A673 (cell line): ENCODE measurements around the gene KLHL17. TPM values are rescaled to one million over a fixed set of nuclear protein-coding genes. Genes with fewer than 3 reads are reported as not detected.

Experiments used
- BruUV-seq: library from RNA; stranded (reverse); fragments of 400-500 nt; replicated peaks from 2 replicates; lab custom pipeline; 2021; lab: Mats Ljungman, UMichigan
- CTCF ChIA-PET: fragments of 300-600 bp; sonication (Branson Sonifier 250); formaldehyde crosslinking; loops from one replicate; lab custom pipeline; 2022; ENCODE audit warnings: antibody characterized with exemption; lab: Charles Lee
- POLR2A ChIA-PET: fragments of 300-600 bp; sonication (Branson Sonifier 250); formaldehyde crosslinking; loops from one replicate; lab custom pipeline; 2022; ENCODE audit warnings: antibody characterized with exemption; ENCODE audit not compliant: low non-redundant PET; lab: Charles Lee
- DNase-seq: peaks from one replicate; pipeline ENCODE4 v3.0.0-alpha.2; 2015; ENCODE audit warnings: low spot score
- H3K27ac ChIP-seq: fragments of 200-600 bp; sonication (generic); 2 replicates; pipeline ENCODE4 v1.5.1; 2016; ENCODE audit warnings: mixed run types, low read depth, mild to moderate bottlenecking, mixed read lengths, antibody characterized with exemption, low read length; ENCODE audit not compliant: poor library complexity, severe bottlenecking
- H3K27me3 ChIP-seq: fragments of 200-600 bp; sonication (generic); replicated peaks from 2 replicates; pipeline ENCODE4 v1.6.1; 2017; ENCODE audit warnings: mixed run types, low read depth, mild to moderate bottlenecking, mixed read lengths, antibody characterized with exemption, low read length; ENCODE audit not compliant: insufficient read depth, poor library complexity
- H3K36me3 ChIP-seq: fragments of 200-600 bp; sonication (generic); 2 replicates; pipeline ENCODE4 v1.6.1; 2016; ENCODE audit warnings: mixed run types, mild to moderate bottlenecking, mixed read lengths, antibody characterized with exemption, low read length; ENCODE audit not compliant: insufficient read depth, poor library complexity, severe bottlenecking
- H3K4me1 ChIP-seq: fragments of 200-600 bp; sonication (generic); 2 replicates; pipeline ENCODE4 v1.6.1; 2017; ENCODE audit warnings: mixed run types, mild to moderate bottlenecking, mixed read lengths, antibody characterized with exemption, low read length; ENCODE audit not compliant: insufficient read depth, poor library complexity, severe bottlenecking
- H3K4me3 ChIP-seq: fragments of 200-600 bp; sonication (generic); 2 replicates; pipeline ENCODE4 v1.5.1; 2016; ENCODE audit warnings: low read depth, mixed run types, mild to moderate bottlenecking, mixed read lengths, low read length; ENCODE audit not compliant: poor library complexity, severe bottlenecking
- H3K9me3 ChIP-seq: fragments of 200-600 bp; sonication (generic); 2 replicates; pipeline ENCODE4 v1.6.1; 2016; ENCODE audit warnings: mixed run types, low read depth, mild to moderate bottlenecking, mixed read lengths, antibody characterized with exemption, low read length; ENCODE audit not compliant: poor library complexity, severe bottlenecking
- EZH2 ChIP-seq: fragments of 200-600 bp; sonication (generic); IDR thresholded peaks from 2 replicates; pipeline ENCODE4 v1.6.1; 2017; ENCODE audit warnings: borderline replicate concordance, low read depth, mild to moderate bottlenecking, mixed read lengths, antibody characterized with exemption, low read length; ENCODE audit not compliant: poor library complexity, severe bottlenecking
- intact Hi-C: fragments of 100-400 bp; cut with micrococcal nuclease; formaldehyde crosslinking; loops from one replicate; pipeline ENCODE4 v1.10.0; 2022; ENCODE audit not compliant: unreplicated experiment
- total RNA-seq: library from RNA; stranded (reverse); gene quantifications from 2 replicates; pipeline ENCODE4 v1.2.3, GENCODE V29; 2021
- TF ChIP-seq, protein P1 (sequence below): fragments of 300-800, 200-600 bp; sonication (generic); conservative IDR thresholded peaks from 2 replicates; pipeline ENCODE4 v1.5.1; 2017; ENCODE audit warnings: low read depth, mild to moderate bottlenecking, antibody characterized with exemption, low read length, moderate library complexity, mixed read lengths

The KLHL17 gene
- total RNA-seq, 1 experiment from 2014 or later, result 43.3 TPM

DNA sequence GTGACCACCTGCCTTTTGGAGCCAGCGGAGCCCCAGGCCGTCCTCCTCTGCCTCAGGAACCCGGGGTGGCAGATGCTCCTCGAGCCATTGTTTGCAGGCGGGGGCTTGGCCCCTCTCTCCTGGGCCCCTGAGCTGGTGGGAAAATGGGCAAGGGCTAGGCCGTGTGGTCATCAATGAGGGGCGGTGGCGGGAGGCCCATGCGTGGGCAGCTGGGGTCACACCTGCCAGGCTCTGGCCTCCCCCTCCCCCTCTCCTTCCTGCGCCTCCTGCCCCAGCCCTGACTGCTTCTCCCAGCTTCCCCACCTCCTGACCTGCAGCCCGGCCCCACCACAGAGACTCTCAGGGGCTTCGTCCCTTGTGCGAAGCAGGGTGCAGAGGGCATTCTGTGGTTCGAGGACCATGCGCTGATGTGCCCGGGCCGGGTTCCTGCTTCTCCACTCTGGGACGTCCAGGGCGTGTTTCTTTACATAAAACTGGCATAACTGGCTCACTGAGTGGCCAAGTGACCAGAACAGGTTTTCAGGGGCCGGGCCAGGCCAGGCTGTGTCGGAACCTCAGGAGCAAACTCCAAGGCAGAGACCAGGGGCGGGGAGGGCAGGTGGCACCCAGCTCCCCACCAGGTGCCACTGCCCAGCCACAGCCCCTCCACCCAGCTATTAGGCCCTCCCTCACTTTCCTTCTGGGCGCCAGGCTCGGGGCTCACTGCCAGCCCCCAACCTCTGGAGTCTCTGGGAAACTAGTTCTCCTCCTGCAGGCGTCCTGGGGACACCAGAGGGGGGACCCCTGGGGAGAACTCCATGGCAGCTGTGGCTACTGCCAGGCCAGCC is 27.4 kb upstream of the KLHL17 start:
- Histone ChIP-seq H3K9me3 (no peaks in the 10 kb centered on the region), H3K36me3 (no peaks in the 10 kb centered on the region), H3K27ac (peak overlapping the region; percentile 7), H3K4me3 (no peak overlapping the region), H3K4me1 (peaks cover 62% of the 10 kb centered on the region), H3K27me3 (no peaks in the 10 kb centered on the region)
- DNase-seq, result no peak
- POLR2A ChIA-PET, result interaction anchor here (0.6 kb wide), 1 partner anchor 38 kb away, joined by 7 read pairs; no protein-coding TSS in a partner anchor
- TF ChIP-seq, protein P1, sequence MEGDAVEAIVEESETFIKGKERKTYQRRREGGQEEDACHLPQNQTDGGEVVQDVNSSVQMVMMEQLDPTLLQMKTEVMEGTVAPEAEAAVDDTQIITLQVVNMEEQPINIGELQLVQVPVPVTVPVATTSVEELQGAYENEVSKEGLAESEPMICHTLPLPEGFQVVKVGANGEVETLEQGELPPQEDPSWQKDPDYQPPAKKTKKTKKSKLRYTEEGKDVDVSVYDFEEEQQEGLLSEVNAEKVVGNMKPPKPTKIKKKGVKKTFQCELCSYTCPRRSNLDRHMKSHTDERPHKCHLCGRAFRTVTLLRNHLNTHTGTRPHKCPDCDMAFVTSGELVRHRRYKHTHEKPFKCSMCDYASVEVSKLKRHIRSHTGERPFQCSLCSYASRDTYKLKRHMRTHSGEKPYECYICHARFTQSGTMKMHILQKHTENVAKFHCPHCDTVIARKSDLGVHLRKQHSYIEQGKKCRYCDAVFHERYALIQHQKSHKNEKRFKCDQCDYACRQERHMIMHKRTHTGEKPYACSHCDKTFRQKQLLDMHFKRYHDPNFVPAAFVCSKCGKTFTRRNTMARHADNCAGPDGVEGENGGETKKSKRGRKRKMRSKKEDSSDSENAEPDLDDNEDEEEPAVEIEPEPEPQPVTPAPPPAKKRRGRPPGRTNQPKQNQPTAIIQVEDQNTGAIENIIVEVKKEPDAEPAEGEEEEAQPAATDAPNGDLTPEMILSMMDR, result no peak
- no peak for TF ChIP-seq EZH2
- intact Hi-C loops, result no loop called here
- BruUV-seq, result no TSS peak
- CTCF ChIA-PET, result no interaction called here

DNA sequence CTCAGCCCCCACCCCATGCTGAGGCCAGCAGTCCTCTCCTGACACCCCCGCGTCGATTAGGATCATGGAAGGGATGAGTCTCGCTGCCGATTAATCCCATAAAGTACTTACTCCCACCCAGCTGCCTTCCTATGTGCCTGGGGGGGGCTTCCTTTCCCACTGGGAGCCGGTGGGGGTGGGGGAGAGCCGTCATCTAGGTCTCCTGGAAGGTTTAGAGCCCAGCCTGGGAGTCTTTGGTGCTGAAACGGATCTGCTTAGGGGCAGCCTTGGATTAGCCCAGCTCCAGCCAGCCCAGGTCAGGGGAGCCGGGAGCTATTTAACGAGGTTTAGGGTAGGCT is 26.8 kb upstream of the KLHL17 start:
- no peaks in the 10 kb centered on the region for H3K36me3 ChIP-seq
- no peaks in the 10 kb centered on the region for H3K9me3 ChIP-seq
- H3K27me3 ChIP-seq, result no peaks in the 10 kb centered on the region
- H3K27ac ChIP-seq, result no peak overlapping the region
- no TSS peak for BruUV-seq
- POLR2A ChIA-PET, result interaction anchor here (0.6 kb wide), 1 partner anchor 38 kb away, joined by 7 read pairs; no protein-coding TSS in a partner anchor
- no peak for TF ChIP-seq EZH2
- TF ChIP-seq, protein P1, result no peak
- H3K4me3 ChIP-seq, result no peak overlapping the region
- intact Hi-C loops, result no loop called here
- CTCF ChIA-PET, result no interaction called here
- peaks cover 63% of the 10 kb centered on the region for H3K4me1 ChIP-seq
- DNase-seq, result peak; percentile 77

DNA sequence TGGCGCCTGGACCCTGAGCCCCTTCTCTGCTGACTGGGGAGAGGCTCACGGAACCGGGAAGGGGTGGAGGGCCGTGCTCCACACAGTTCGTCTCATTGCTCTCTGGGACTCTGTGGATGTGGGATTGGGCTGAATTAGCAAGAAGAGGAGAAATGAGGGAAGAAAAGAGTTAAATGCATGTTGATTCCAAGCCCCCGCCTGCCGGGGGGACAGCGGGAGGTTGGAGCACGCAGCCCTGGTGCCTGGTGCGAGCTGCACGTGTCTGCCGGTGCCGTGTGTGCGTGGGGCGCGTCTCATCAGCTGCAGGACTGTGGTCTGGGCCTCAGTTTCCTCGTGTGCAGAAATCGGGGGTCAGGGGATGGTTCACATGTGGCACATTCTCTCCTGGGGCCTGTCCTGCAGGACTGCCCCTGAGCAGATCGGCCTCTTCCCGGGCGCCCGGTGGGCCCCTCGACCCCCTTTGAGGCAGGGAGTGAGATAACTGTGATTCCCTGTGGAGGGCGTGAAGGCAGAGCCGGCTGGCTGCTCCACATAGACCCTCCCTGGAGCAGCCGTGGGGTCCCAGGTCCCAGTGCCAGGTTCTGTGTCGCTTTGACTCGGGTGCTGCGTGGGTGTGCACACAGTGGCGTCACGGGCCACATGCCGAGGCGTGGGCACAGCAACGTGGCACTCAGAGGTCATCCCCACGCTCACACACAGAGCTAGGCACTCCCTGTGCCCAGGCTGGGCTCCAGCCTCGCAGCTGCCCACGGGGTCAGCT is 25.2 kb upstream of the KLHL17 start:
- no peaks in the 10 kb centered on the region for H3K27me3 ChIP-seq
- no TSS peak for BruUV-seq
- no peaks in the 10 kb centered on the region for H3K36me3 ChIP-seq
- peak; percentile 82 for DNase-seq
- CTCF ChIA-PET, result no interaction called here
- POLR2A ChIA-PET, result no interaction called here
- H3K9me3 ChIP-seq, result no peaks in the 10 kb centered on the region
- H3K4me1 ChIP-seq, result peaks cover 73% of the 10 kb centered on the region
- TF ChIP-seq EZH2, result no peak
- TF ChIP-seq, protein P1, result no peak
- peak overlapping the region; percentile 18 for H3K4me3 ChIP-seq
- intact Hi-C loops, result no loop called here
- H3K27ac ChIP-seq, result peak overlapping the region; percentile 57
